Measurements from ENCODE around the gene RINT1.
A peak's percentile ranks its signal among the peaks of the same experiment; 100 is the strongest.
"Not testable (repeated sequence)": the region's sequence is repeated elsewhere in the genome, so short reads cannot be mapped to it uniquely, and the experiment has no call there.

Gene RINT1

GRCh38 chr7:105521717-105522463 lies 10.1 kb upstream of the RINT1 start, which contains the start of gene PUS7:
Gene PUS7, minus strand, starts transcription at chr7:105522271. Its CDS starts 13,759 bp downstream, at chr7:105508512.
- TF ChIP-seq, protein P1, sequence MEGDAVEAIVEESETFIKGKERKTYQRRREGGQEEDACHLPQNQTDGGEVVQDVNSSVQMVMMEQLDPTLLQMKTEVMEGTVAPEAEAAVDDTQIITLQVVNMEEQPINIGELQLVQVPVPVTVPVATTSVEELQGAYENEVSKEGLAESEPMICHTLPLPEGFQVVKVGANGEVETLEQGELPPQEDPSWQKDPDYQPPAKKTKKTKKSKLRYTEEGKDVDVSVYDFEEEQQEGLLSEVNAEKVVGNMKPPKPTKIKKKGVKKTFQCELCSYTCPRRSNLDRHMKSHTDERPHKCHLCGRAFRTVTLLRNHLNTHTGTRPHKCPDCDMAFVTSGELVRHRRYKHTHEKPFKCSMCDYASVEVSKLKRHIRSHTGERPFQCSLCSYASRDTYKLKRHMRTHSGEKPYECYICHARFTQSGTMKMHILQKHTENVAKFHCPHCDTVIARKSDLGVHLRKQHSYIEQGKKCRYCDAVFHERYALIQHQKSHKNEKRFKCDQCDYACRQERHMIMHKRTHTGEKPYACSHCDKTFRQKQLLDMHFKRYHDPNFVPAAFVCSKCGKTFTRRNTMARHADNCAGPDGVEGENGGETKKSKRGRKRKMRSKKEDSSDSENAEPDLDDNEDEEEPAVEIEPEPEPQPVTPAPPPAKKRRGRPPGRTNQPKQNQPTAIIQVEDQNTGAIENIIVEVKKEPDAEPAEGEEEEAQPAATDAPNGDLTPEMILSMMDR (IDR thresholded peaks at IDR 0.05; ENCODE audit: low read length, missing control alignments) = no peak
- DNase-seq (ENCODE audit: low read depth) = peak; percentile 89
- peak within 1 kb of the TSS; percentile 80 for H3K4me3 ChIP-seq (replicated peaks; ENCODE audit: low read depth, low read length)

DNA sequence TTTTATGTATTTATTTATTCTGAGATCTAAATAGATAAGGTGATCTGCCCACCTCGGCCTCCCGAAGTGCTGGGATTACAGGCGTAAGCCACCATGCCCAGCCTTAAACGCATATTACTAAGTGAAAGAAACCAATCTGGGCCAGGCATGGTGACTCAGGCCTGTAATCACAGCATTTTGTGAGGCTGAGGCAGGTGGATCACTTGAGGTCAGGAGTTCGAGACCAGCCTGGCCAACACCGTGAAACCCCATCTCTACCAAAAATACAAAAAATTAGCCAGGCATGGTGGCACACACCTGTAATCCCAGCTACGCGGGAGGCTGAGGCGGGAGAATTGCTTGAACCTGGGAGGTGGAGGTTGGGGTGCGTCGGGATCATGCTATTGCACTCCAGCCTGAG lies 7.6 kb upstream of the RINT1 start:
- not testable (repeated sequence) for H3K4me3 ChIP-seq (replicated peaks; ENCODE audit: low read depth, low read length); DNase-seq (ENCODE audit: low read depth)

- DNase-seq (ENCODE audit: low read depth) = no peak
- no peak overlapping the region for H3K4me3 ChIP-seq (replicated peaks; ENCODE audit: low read depth, low read length)
- TF ChIP-seq, protein P1 (IDR thresholded peaks at IDR 0.05; ENCODE audit: low read length, missing control alignments) = no peak
Observed at GRCh38 chr7:105524840-105525239, 7.2 kb upstream of the RINT1 start.

- not testable (repeated sequence) for H3K4me3 ChIP-seq (replicated peaks; ENCODE audit: low read depth, low read length); DNase-seq (ENCODE audit: low read depth)
Observed at GRCh38 chr7:105527737-105528136, 4.3 kb upstream of the RINT1 start.

DNA sequence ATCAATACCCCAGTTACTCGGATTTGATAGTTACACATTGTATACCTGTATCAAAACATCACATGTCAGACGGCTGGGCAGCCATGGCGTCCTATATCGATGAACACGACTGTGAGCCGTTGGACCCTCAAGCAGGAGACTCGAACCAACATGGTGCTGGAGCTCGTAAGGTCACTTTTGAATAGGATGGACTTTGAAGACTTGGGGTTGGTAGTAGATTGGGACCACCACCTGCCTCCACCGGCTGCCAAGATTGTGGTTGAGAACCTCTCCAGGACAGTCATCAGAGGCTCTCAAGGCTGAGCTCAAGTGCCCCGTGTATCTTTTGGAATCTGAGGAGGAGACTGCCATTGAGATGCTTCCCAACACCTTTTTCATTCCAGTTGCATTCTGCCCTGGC lies 1.9 kb upstream of the RINT1 start:
- H3K4me3 ChIP-seq (replicated peaks; ENCODE audit: low read depth, low read length) = no peak overlapping the region
- DNase-seq (ENCODE audit: low read depth) = no peak
- TF ChIP-seq, protein P1 (IDR thresholded peaks at IDR 0.05; ENCODE audit: low read length, missing control alignments) = no peak

DNA sequence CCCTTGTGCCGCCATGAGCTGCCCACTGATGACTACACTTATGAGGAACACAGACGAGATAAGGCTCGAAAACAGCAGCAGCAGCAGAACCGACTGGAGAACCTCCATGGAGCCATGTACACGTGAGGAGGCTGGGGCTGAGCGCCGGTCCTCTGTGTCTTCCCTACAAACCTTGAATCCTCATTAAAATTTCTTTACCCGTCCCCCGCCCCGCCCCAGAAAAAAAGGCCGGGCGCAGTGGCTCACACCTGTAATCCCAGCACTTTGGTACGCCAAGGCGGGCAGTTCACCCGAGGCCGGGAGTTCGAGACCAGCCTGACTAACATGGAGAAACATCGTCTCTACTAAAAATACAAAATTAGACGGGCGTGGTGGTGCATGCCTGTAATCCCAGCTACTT lies 1.5 kb upstream of the RINT1 start:
- H3K4me3 ChIP-seq (replicated peaks; ENCODE audit: low read depth, low read length) = no peak overlapping the region
- TF ChIP-seq, protein P1 (IDR thresholded peaks at IDR 0.05; ENCODE audit: low read length, missing control alignments) = no peak

DNA sequence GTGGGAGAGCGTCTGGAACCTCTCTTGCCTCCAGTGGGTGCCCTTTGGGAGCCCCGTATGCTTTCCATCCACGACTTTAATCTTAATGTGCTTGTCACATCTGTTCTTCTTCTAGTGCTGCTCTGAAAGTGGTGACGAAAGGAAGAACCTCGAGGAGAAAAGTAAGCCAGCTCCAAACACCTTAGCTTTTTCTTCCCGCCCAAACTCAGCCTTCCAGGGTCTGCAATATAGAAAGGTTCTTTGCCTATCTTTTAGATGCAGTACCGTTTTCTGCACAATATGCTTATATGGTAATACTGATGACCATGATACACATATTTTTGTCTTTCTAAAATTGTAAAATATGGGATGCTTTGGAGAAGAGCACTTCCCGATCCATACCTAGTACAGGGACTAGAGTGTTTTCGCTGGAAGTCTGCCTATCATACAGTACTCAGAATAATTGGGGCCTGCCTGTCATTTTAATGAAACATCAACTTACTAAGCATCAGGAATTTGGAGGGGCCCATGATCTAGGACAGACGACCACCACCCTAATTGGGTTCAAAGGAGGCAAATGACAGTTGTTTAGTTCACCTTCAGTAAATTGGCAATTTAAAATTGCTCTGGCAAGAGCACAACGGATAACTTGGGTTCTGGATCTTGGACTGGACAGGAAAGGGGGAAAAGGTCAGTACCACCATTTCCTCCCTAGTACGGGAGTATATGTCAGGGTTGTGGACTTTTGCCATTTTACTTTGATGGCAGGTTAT lies 884 bp downstream of the RINT1 start:
- TF ChIP-seq, protein P1 (IDR thresholded peaks at IDR 0.05; ENCODE audit: low read length, missing control alignments) = no peak

More for the DNA sequence above, 1.5 kb upstream of the RINT1 start:
- no peak for DNase-seq (ENCODE audit: low read depth)

More for the DNA sequence above, 884 bp downstream of the RINT1 start:
- no peak for DNase-seq (ENCODE audit: low read depth)
- peak overlapping the region; percentile 99 for H3K4me3 ChIP-seq (replicated peaks; ENCODE audit: low read depth, low read length)

Measured in fibroblast of pulmonary artery (primary cell).